ENCODE results near the gene MORF4L2. TPM values are rescaled to one million over a fixed set of nuclear protein-coding genes. Genes with fewer than 3 reads are reported as not detected.

MORF4L2 gene
- total RNA-seq, 3 donors from 2014 or later = 140 to 183 (median 181) TPM

DNA sequence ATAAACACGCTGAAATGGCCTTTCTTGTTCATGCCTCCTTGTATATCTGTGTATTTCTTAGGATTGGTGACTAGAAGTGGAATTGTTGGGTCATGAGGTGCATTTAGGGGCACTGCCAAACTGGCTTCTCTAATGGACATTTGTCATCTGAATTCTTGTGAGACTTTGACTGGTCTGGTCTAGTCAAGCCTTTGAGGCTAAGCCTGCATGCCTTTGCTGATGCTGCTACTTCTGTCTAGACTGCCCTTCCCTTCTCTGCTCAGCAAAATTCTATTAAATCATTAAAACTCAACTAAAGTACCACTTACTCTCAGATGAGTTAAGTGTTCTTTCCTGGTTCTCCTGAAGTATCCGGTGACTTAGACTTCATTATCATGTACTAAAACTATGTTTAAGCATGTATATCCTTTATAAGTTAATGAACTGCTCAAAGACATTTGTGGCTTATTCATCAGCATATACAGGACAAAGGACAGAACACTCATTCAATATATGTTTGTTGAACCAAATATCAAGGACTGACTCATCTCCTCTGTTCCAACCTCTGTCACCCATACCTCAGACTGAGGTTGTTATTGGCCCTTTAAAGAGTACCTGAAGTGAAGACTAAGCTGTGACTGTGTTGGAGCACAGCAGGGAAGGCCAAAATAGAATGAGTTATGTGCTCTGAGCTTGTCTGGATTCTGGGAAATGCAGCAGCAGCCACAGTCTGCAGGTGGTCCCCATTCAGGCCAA lies 48.7 kb downstream of the MORF4L2 start:
- H3K36me3 ChIP-seq (ENCODE audit: low read depth) = no peaks in the 10 kb centered on the region
- ATAC-seq (no peak), DNase-seq (no peak)
- H3K9me3 ChIP-seq = no peaks in the 10 kb centered on the region
- H3K4me1 ChIP-seq (ENCODE audit: low read depth) = no peaks in the 10 kb centered on the region
- H3K4me3 ChIP-seq = no peak overlapping the region
- TF ChIP-seq, protein P1, sequence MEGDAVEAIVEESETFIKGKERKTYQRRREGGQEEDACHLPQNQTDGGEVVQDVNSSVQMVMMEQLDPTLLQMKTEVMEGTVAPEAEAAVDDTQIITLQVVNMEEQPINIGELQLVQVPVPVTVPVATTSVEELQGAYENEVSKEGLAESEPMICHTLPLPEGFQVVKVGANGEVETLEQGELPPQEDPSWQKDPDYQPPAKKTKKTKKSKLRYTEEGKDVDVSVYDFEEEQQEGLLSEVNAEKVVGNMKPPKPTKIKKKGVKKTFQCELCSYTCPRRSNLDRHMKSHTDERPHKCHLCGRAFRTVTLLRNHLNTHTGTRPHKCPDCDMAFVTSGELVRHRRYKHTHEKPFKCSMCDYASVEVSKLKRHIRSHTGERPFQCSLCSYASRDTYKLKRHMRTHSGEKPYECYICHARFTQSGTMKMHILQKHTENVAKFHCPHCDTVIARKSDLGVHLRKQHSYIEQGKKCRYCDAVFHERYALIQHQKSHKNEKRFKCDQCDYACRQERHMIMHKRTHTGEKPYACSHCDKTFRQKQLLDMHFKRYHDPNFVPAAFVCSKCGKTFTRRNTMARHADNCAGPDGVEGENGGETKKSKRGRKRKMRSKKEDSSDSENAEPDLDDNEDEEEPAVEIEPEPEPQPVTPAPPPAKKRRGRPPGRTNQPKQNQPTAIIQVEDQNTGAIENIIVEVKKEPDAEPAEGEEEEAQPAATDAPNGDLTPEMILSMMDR (IDR thresholded peaks at IDR 0.05) = no peak
- intact Hi-C loops (cut with DNase I, micrococcal nuclease) = no loop called here

- Histone ChIP-seq H3K9me3 (no peaks in the 10 kb centered on the region), H3K4me1 (ENCODE audit: low read depth) (no peaks in the 10 kb centered on the region), H3K4me3 (no peak overlapping the region), H3K36me3 (ENCODE audit: low read depth) (no peaks in the 10 kb centered on the region)
- ATAC-seq = no peak
- TF ChIP-seq, protein P1 (IDR thresholded peaks at IDR 0.05) = no peak
- intact Hi-C loops (cut with DNase I, micrococcal nuclease) = no loop called here
- no peak for DNase-seq
Measured at GRCh38 chrX:103635436-103635835, 51.1 kb downstream of the MORF4L2 start.

GRCh38 chrX:103631145-103631544 lies 55.4 kb downstream of the MORF4L2 start:
- H3K4me3 ChIP-seq = no peak overlapping the region
- no peaks in the 10 kb centered on the region for H3K36me3 ChIP-seq (ENCODE audit: low read depth)
- no peaks in the 10 kb centered on the region for H3K4me1 ChIP-seq (ENCODE audit: low read depth)
- DNase-seq (no peak), ATAC-seq (no peak)
- TF ChIP-seq, protein P1 (IDR thresholded peaks at IDR 0.05) = no peak
- H3K9me3 ChIP-seq = no peaks in the 10 kb centered on the region
- intact Hi-C loops (cut with DNase I, micrococcal nuclease) = no loop called here

GRCh38 chrX:103630171-103630511 lies 56.4 kb downstream of the MORF4L2 start:
- DNase-seq (no peak), ATAC-seq (no peak)
- TF ChIP-seq, protein P1 (IDR thresholded peaks at IDR 0.05) = no peak
- Histone ChIP-seq H3K9me3 (no peaks in the 10 kb centered on the region), H3K4me3 (no peak overlapping the region), H3K4me1 (ENCODE audit: low read depth) (no peaks in the 10 kb centered on the region), H3K36me3 (ENCODE audit: low read depth) (no peaks in the 10 kb centered on the region)
- intact Hi-C loops (cut with DNase I, micrococcal nuclease) = no loop called here

DNA sequence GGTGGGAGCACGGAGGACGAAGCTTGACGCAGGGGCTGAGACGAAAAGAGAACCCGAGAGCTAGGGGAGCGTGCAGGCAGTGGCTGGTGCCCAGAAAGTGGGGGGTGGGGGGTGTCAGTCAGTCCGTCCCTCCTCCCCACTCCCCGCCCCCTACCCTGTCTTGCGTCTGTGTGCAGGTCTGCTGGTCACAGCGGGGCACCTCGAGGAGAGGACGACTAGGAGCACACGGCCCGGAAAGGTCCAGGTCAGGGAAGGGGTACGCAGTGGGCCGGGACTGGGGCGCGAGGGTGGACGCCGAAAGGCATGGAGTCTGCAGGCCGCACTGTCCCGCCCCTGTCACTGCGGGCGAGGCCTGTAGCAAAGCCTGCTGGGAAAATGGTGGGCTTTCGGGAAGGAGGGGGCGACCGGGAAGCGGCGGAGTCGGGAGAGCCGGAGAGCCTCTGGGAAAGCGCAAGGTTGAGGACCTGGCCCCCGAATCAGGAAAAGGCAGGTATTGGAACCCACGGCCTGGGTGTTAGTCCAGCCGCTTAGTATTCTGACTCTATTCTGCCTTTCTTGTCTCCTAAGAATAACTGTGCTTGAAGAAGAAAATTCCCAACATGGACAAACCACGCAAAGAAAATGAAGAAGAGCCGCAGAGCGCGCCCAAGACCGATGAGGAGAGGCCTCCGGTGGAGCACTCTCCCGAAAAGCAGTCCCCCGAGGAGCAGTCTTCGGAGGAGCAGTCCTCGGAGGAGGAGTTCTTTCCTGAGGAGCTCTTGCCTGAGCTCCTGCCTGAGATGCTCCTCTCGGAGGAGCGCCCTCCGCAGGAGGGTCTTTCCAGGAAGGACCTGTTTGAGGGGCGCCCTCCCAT lies 57.0 kb downstream of the MORF4L2 start:
- Histone ChIP-seq H3K4me1 (ENCODE audit: low read depth) (no peaks in the 10 kb centered on the region), H3K36me3 (ENCODE audit: low read depth) (no peaks in the 10 kb centered on the region), H3K9me3 (no peaks in the 10 kb centered on the region), H3K4me3 (peak overlapping the region; percentile 22)
- DNase-seq (peak; percentile 67 to 74 (median 71)), ATAC-seq (peak; percentile 81)
- TF ChIP-seq, protein P1 (IDR thresholded peaks at IDR 0.05) = no peak
- intact Hi-C loops (cut with DNase I, micrococcal nuclease) = no loop called here
